HepG2 (cell line): Measurements from ENCODE around the gene CABP4. TPM values are rescaled to one million over a fixed set of nuclear protein-coding genes. Genes with fewer than 3 reads are reported as not detected.
A peak's percentile ranks its signal among the peaks of the same experiment; 100 is the strongest.

ENCODE experiments used
- ARNT2 ChIP-seq: sonication (generic); formaldehyde crosslinking; IDR thresholded peaks from 2 replicates; pipeline ENCODE4 v1.8.0; 2022; ENCODE audit warnings: mild to moderate bottlenecking, low read depth, missing genetic modification reagents, moderate library complexity
- ATF7 ChIP-seq, 2 experiments: fragments of 450-650 bp in 1 of 2; sonication (generic) in 1 of 2; formaldehyde crosslinking in 1 of 2; IDR thresholded peaks; 2 replicates each; pipeline versions ENCODE4 v1.4.0 to v1.6.1; 2016 to 2020; ENCODE audit warnings: antibody characterized with exemption in 1 of 2, mild to moderate bottlenecking in 1 of 2, missing genetic modification reagents in 1 of 2
- CENPBD1 ChIP-seq: sonication (generic); formaldehyde crosslinking; IDR thresholded peaks from 2 replicates; pipeline ENCODE4 v1.8.0; 2022; ENCODE audit warnings: missing genetic modification reagents, low read depth, mild to moderate bottlenecking, borderline replicate concordance
- HNF1B ChIP-seq: sonication (generic); formaldehyde crosslinking; IDR thresholded peaks from 2 replicates; pipeline ENCODE4 v1.5.1; 2020; ENCODE audit warnings: mild to moderate bottlenecking, moderate library complexity, missing genetic modification reagents
- MBD4 ChIP-seq: IDR thresholded peaks from 2 replicates; pipeline ENCODE4 v1.6.1; 2012; ENCODE audit warnings: low read length, inconsistent platforms, borderline replicate concordance
- NCOR1 ChIP-seq: fragments of 200-600 bp; sonication (generic); IDR thresholded peaks from 2 replicates; pipeline ENCODE4 v1.7.0; 2017; ENCODE audit warnings: antibody characterized with exemption, low read length, borderline replicate concordance
- NPAS2 ChIP-seq: sonication (generic); formaldehyde crosslinking; IDR thresholded peaks from 2 replicates; pipeline ENCODE4 v1.8.0; 2022; ENCODE audit warnings: mild to moderate bottlenecking, missing genetic modification reagents, borderline replicate concordance
- RBM39 ChIP-seq: fragments of 200-400 bp; formaldehyde crosslinking; IDR thresholded peaks from one replicate; pipeline ENCODE4 v1.6.1; 2018; ENCODE audit warnings: antibody characterized with exemption, mild to moderate bottlenecking, low read depth, low read length; ENCODE audit not compliant: poor library complexity, severe bottlenecking
- SP2 ChIP-seq: sonication (generic); formaldehyde crosslinking; IDR thresholded peaks from 2 replicates; pipeline ENCODE4 v1.5.1; 2020; ENCODE audit warnings: mild to moderate bottlenecking, missing genetic modification reagents
- ZNF382 ChIP-seq: sonication (generic); formaldehyde crosslinking; IDR thresholded peaks from 2 replicates; pipeline ENCODE4 v1.5.0; 2020; ENCODE audit warnings: missing genetic modification reagents, mild to moderate bottlenecking, borderline replicate concordance
- ZNF749 ChIP-seq: sonication (generic); formaldehyde crosslinking; IDR thresholded peaks from 2 replicates; pipeline ENCODE4 v1.8.0; 2022; ENCODE audit warnings: mild to moderate bottlenecking, missing genetic modification reagents, moderate library complexity, borderline replicate concordance
- polyA plus RNA-seq, 8 experiments: library from polyadenylated mRNA; depleted of rRNA in 3 of 8; stranded (reverse) in 7 of 8; unstranded in 1 of 8; fragments of >200 nt; fragmentation: Illumina TruSeq in 4 of 8; extraction: Trizol in 4 of 8; gene quantifications; 2 replicates each; pipeline versions ENCODE4 v1.2.1 to v1.2.3, GENCODE V29; 2011 to 2016; ENCODE audit warnings: low read depth in 4 of 8, missing spikeins in 1 of 8, mixed read lengths in 1 of 8; ENCODE audit not compliant: insufficient read depth in 1 of 8
- total RNA-seq, 5 experiments: library from RNA; depleted of rRNA; stranded (reverse); fragments of >200 nt; fragmentation: Illumina TruSeq; extraction: Trizol; gene quantifications; 2 replicates each; pipeline ENCODE4 v1.2.3, GENCODE V29; 2016; ENCODE audit warnings: low read depth in 1 of 5
- TF ChIP-seq, protein P1 (sequence below), 2 experiments: sonication (generic) in 1 of 2; formaldehyde crosslinking in 1 of 2; IDR thresholded peaks; 2 replicates each; pipeline versions ENCODE4 v1.6.1 to v1.9.0; 2014 to 2022; ENCODE audit warnings: antibody characterized with exemption in 1 of 2, borderline replicate concordance in 1 of 2, inconsistent platforms in 1 of 2, low read depth in 1 of 2, missing genetic modification reagents in 1 of 2
- TF ChIP-seq, protein P2 (sequence below): sonication (generic); formaldehyde crosslinking; IDR thresholded peaks from 2 replicates; pipeline ENCODE4 v1.8.1; 2023; ENCODE audit warnings: mild to moderate bottlenecking, moderate library complexity, missing genetic modification reagents

Gene CABP4
- total and polyA plus RNA-seq, 2 of the 13 experiments (the other 11 are each of a cell fraction or from before 2014, with no cell fraction given), result not detected

DNA sequence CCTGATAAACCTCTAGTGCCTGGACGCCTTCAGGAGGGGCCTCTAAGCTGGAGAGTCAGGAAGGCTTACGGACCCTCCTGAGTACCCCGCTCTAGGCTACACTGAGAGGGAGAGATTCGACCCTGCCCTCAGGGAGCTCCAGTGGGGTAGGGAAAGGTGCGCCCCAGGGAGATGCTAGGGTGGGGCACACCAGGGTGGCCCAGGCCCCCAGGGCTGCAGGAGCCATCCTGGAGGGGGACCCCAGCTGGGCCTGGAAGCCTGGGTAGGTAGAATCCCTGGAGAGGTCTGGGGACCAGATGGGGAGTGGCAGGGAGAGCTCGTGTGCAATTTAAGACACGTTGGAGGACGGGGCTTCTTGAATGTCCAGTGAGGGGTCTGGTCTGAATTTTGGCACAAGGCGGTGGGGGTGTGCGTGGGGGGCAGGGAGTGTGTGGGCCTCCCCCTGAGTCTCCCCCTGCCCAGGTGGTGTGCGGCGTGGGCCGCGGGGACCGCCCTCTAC is 35.0 kb upstream of the CABP4 start (continued):
- no peak for TF ChIP-seq ARNT2 (CRISPR knock-in tag)
- 0 out of 2 replicates have a peak, but pooled peaks have one; percentile 2 for TF ChIP-seq SP2
- TF ChIP-seq RBM39, result no peak
- TF ChIP-seq MBD4, result no peak
- no peak for TF ChIP-seq HNF1B (CRISPR knock-in tag)
- TF ChIP-seq ZNF749, result 0 out of 2 replicates have a peak, but pooled peaks have one; percentile 28
- TF ChIP-seq, protein P1, sequence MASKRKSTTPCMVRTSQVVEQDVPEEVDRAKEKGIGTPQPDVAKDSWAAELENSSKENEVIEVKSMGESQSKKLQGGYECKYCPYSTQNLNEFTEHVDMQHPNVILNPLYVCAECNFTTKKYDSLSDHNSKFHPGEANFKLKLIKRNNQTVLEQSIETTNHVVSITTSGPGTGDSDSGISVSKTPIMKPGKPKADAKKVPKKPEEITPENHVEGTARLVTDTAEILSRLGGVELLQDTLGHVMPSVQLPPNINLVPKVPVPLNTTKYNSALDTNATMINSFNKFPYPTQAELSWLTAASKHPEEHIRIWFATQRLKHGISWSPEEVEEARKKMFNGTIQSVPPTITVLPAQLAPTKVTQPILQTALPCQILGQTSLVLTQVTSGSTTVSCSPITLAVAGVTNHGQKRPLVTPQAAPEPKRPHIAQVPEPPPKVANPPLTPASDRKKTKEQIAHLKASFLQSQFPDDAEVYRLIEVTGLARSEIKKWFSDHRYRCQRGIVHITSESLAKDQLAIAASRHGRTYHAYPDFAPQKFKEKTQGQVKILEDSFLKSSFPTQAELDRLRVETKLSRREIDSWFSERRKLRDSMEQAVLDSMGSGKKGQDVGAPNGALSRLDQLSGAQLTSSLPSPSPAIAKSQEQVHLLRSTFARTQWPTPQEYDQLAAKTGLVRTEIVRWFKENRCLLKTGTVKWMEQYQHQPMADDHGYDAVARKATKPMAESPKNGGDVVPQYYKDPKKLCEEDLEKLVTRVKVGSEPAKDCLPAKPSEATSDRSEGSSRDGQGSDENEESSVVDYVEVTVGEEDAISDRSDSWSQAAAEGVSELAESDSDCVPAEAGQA (IDR thresholded peaks at IDR 0.05; ENCODE audit: low read depth), result no peak
- TF ChIP-seq, protein P1 (CRISPR knock-in tag; IDR thresholded peaks at IDR 0.05; ENCODE audit: borderline replicate concordance), result no peak
- TF ChIP-seq, protein P2, sequence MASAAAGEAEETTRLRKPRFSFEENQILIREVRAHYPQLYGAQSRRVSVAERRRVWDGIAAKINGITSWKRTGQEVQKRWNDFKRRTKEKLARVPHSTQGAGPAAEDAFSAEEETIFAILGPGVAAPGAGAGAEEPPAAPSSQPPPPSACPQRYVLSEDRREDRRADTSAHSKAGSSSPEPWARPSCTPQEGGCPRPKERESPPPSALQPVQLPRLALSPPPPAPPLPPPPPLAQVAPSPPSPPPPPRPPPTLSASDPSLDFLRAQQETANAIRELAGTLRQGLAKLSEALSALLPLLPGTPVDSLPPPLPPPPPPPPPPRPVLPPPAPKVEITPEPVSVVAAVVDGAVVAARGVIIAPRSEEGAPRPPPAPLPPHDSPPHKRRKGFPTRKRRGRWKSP (CRISPR knock-in tag), result 0 out of 2 replicates have a peak, but pooled peaks have one; percentile 19
- TF ChIP-seq NPAS2 (CRISPR knock-in tag), result no peak
- no peak for TF ChIP-seq CENPBD1
- TF ChIP-seq ATF7 (IDR thresholded peaks at IDR 0.05), result no peak
- no peak for TF ChIP-seq ATF7 (CRISPR knock-in tag; IDR thresholded peaks at IDR 0.05)
- TF ChIP-seq ZNF382 (CRISPR knock-in tag), result no peak
- no peak for TF ChIP-seq NCOR1
